Measurements from ENCODE around the gene FXN. TPM values are rescaled to one million over a fixed set of nuclear protein-coding genes. Genes with fewer than 3 reads are reported as not detected.
"Not testable (repeated sequence)": the region's sequence is repeated elsewhere in the genome, so short reads cannot be mapped to it uniquely, and the experiment has no call there.

FXN gene
- total RNA-seq (2013) = 3.3 TPM
- 10 to 100 TPM in 2 of 3 donors, 1 to 10 TPM in 1; 9.1 to 27.3 (median 15.9) TPM for polyA plus RNA-seq
- 1.1 and 2.2 TPM in 2 replicates for polyA minus RNA-seq
- total RNA-seq = 0.12 to 4.5 (median 3.4) reads per million in 11 experiments

GRCh38 chr9:69035438-69036308 lies at the start of gene FXN:
Gene FXN (plus strand): TSS chr9:69035752. CDS start chr9:69035783, 31 bp downstream.
- intact Hi-C loops (cut with micrococcal nuclease) = no loop called here
- peaks cover 17% of the 10 kb centered on the region for H3K4me1 Mint-ChIP-seq

GRCh38 chr9:68986949-68987348 lies 48.6 kb upstream of the FXN start:
- H3K36me3 ChIP-seq (replicated peaks in 1 of 2; ENCODE audit: control insufficient read depth in 1 of 2, insufficient read depth in 2 of 2, low read length in 2 of 2); H3K9me3 Mint-ChIP-seq; H3K4me3 Mint-ChIP-seq; H3K4me3 ChIP-seq (replicated peaks in 1 of 3; ENCODE audit: low read depth in 2 of 3, low read length in 3 of 3); H3K27me3 Mint-ChIP-seq (ENCODE audit: low read depth in 3 of 3); H3K27ac Mint-ChIP-seq; H3K27me3 ChIP-seq (ENCODE audit: control insufficient read depth in 2 of 2, insufficient read depth in 2 of 2, low read length in 2 of 2); H3K36me3 Mint-ChIP-seq; H3K79me2 ChIP-seq (ENCODE audit: insufficient read depth, low read length); H3K9ac ChIP-seq (ENCODE audit: insufficient read depth, low read length, poor library complexity, severe bottlenecking); H3K4me2 ChIP-seq (replicated peaks; ENCODE audit: extremely low read depth, low read length, poor library complexity, severe bottlenecking); intact Hi-C loops (cut with micrococcal nuclease); H4K20me1 ChIP-seq (ENCODE audit: insufficient read depth, low read length); DNase-seq; H2AFZ ChIP-seq (ENCODE audit: insufficient read depth, low read depth, low read length, poor library complexity, severe bottlenecking); H3K27ac ChIP-seq (ENCODE audit: low read depth in 1 of 2, low read length in 2 of 2); H3K9me3 ChIP-seq (replicated peaks in 1 of 2; ENCODE audit: control insufficient read depth in 1 of 2, insufficient read depth in 1 of 2, low read length in 2 of 2): not testable (repeated sequence)
- peaks cover 36% of the 10 kb centered on the region for H3K4me1 Mint-ChIP-seq
- H3K4me1 ChIP-seq (ENCODE audit: control insufficient read depth in 1 of 2, insufficient read depth in 2 of 2, low read length in 2 of 2) = peaks cover 11 to 17% of the 10 kb centered on the region in 2 donors
- WGBS (ENCODE audit: insufficient coverage) = 100% methylated on average over 1 of the region's 7 CpGs

More at GRCh38 chr9:69035438-69036308, at the start of gene FXN:
- Histone ChIP-seq H3K4me3 (replicated peaks in 1 of 3; ENCODE audit: low read depth in 2 of 3, low read length in 3 of 3) (peak within 1 kb of the TSS; percentile 68 to 96 (median 84)), H3K4me1 (ENCODE audit: control insufficient read depth in 1 of 2, insufficient read depth in 2 of 2, low read length in 2 of 2) (peaks cover 11 to 15% of the 10 kb centered on the region in 2 donors), H4K20me1 (ENCODE audit: insufficient read depth, low read length) (no peaks in the 10 kb centered on the region), H3K9ac (ENCODE audit: insufficient read depth, low read length, poor library complexity, severe bottlenecking) (peak within 1 kb of the TSS; percentile 74), H3K27ac (ENCODE audit: low read depth in 1 of 2, low read length in 2 of 2) (peak within 1 kb of the TSS; percentile 79 to 86), H3K79me2 (ENCODE audit: insufficient read depth, low read length) (peaks cover 29% of the 10 kb centered on the region), H3K36me3 (replicated peaks in 1 of 2; ENCODE audit: control insufficient read depth in 1 of 2, insufficient read depth in 2 of 2, low read length in 2 of 2) (no peaks in the 10 kb centered on the region), H3K4me2 (replicated peaks; ENCODE audit: extremely low read depth, low read length, poor library complexity, severe bottlenecking) (peak within 1 kb of the TSS; percentile 92), H2AFZ (ENCODE audit: insufficient read depth, low read depth, low read length, poor library complexity, severe bottlenecking) (peak within 1 kb of the TSS; percentile 92), H3K27me3 (ENCODE audit: control insufficient read depth in 2 of 2, insufficient read depth in 2 of 2, low read length in 2 of 2) (no peaks in the 10 kb centered on the region), H3K9me3 (replicated peaks in 1 of 2; ENCODE audit: control insufficient read depth in 1 of 2, insufficient read depth in 1 of 2, low read length in 2 of 2) (no peaks in the 10 kb centered on the region)
- H3K27me3 Mint-ChIP-seq (ENCODE audit: low read depth in 3 of 3) = peaks cover 0 to 1% (median 0%) of the 10 kb centered on the region in 3 donors
- peak within 1 kb of the TSS; percentile 97 to 98 for H3K4me3 Mint-ChIP-seq
- peak; percentile 65 to 80 (median 74) for DNase-seq
- peak within 1 kb of the TSS; percentile 88 to 96 (median 92) for H3K27ac Mint-ChIP-seq
- peaks cover 0 to 4% (median 0%) of the 10 kb centered on the region in 7 donors for H3K9me3 Mint-ChIP-seq
- peak; percentile 99 for TF ChIP-seq CTCF (IDR thresholded peaks at IDR 0.05)
- H3K36me3 Mint-ChIP-seq = peaks cover 0 to 2% of the 10 kb centered on the region in 2 donors
- WGBS (ENCODE audit: insufficient coverage) = under 1% methylated on average over 65 of the region's 75 CpGs
